ES-I3 (cell line): ENCODE data around the gene SLC5A6.

Experiments used
- H3K36me3 ChIP-seq: 2 replicates; pipeline ENCODE4 v1.6.1; 2013; ENCODE audit warnings: mild to moderate bottlenecking, low read length, control low read depth, moderate library complexity; ENCODE audit not compliant: insufficient read depth
- H3K4me1 ChIP-seq: 2 replicates; pipeline ENCODE4 v1.6.1; 2013; ENCODE audit warnings: mild to moderate bottlenecking, control low read depth, low read length; ENCODE audit not compliant: insufficient read depth
- H3K9ac ChIP-seq: 2 replicates; pipeline ENCODE4 v1.6.1; 2013; ENCODE audit warnings: low read depth, mild to moderate bottlenecking, low read length, moderate library complexity
- H3K9me3 ChIP-seq: 2 replicates; pipeline ENCODE4 v1.6.1; 2013; ENCODE audit warnings: mild to moderate bottlenecking, low read length, moderate library complexity; ENCODE audit not compliant: control insufficient read depth, insufficient read depth

Gene SLC5A6

GRCh38 chr2:27159271-27159670 lies 52.8 kb downstream of the SLC5A6 start:
- peaks cover 2% of the 10 kb centered on the region; the same call in 1 of the 2 replicates for H3K4me1 ChIP-seq
- H3K36me3 ChIP-seq = no peaks in the 10 kb centered on the region
- no peak overlapping the region for H3K9ac ChIP-seq
- no peaks in the 10 kb centered on the region for H3K9me3 ChIP-seq

GRCh38 chr2:27158468-27158867 lies 53.6 kb downstream of the SLC5A6 start:
- Histone ChIP-seq H3K36me3 (no peaks in the 10 kb centered on the region), H3K4me1 (peaks cover 2% of the 10 kb centered on the region; the same call in 1 of the 2 replicates), H3K9ac (no peak overlapping the region), H3K9me3 (no peaks in the 10 kb centered on the region)

- Histone ChIP-seq H3K4me1 (peaks cover 2% of the 10 kb centered on the region; the same call in 1 of the 2 replicates), H3K36me3 (no peaks in the 10 kb centered on the region), H3K9me3 (no peaks in the 10 kb centered on the region), H3K9ac (no peak overlapping the region)
Observed at GRCh38 chr2:27155069-27155520, 57.0 kb downstream of the SLC5A6 start.

DNA sequence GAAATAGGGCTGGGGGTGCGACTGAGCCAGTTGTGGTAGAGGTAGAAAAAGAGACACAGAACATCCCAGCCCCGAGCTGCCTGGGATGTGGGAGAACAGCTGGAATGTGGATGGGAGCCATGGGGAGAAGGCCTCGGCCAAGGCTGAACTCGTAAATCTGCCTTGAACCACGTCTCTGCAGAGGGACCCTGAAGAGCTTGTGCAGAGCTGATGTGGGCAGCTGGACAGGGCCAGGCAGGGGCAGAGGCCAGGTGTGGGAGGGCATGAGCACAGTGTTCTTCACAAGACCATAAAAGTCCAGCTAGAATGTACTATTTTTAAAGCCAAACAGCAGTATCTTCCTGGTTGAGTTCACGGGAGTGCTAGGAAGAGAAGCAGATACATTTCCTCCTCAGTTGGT lies 57.6 kb downstream of the SLC5A6 start:
- H3K9ac ChIP-seq = no peak overlapping the region
- H3K4me1 ChIP-seq = peaks cover 2% of the 10 kb centered on the region; the same call in 1 of the 2 replicates
- no peaks in the 10 kb centered on the region for H3K9me3 ChIP-seq
- H3K36me3 ChIP-seq = no peaks in the 10 kb centered on the region

- no peaks in the 10 kb centered on the region for H3K36me3 ChIP-seq
- no peak overlapping the region for H3K9ac ChIP-seq
- H3K4me1 ChIP-seq = peaks cover 2% of the 10 kb centered on the region; the same call in 1 of the 2 replicates
- H3K9me3 ChIP-seq = no peaks in the 10 kb centered on the region
Observed at GRCh38 chr2:27152796-27153464, 59.1 kb downstream of the SLC5A6 start.

GRCh38 chr2:27152102-27152795 lies 59.8 kb downstream of the SLC5A6 start:
- Histone ChIP-seq H3K9me3 (no peaks in the 10 kb centered on the region), H3K9ac (no peak overlapping the region), H3K4me1 (peaks cover 2% of the 10 kb centered on the region; the same call in 1 of the 2 replicates)

GRCh38 chr2:27150639-27151230 lies 61.3 kb downstream of the SLC5A6 start:
- Histone ChIP-seq H3K36me3 (no peaks in the 10 kb centered on the region), H3K9me3 (no peaks in the 10 kb centered on the region), H3K4me1 (peaks cover 2% of the 10 kb centered on the region; the same call in 1 of the 2 replicates), H3K9ac (no peak overlapping the region)

More at GRCh38 chr2:27152102-27152795, 59.8 kb downstream of the SLC5A6 start:
- no peaks in the 10 kb centered on the region for H3K36me3 ChIP-seq
